ENCODE results near the gene TMEM156.

Gene TMEM156

GRCh38 chr4:38952017-38952416 lies 80.2 kb downstream of the TMEM156 start:
- no peak for TF ChIP-seq CTCF (conservative IDR thresholded peaks at IDR 0.05; ENCODE audit: low read length)
- no peak for DNase-seq (ENCODE audit: low read depth)
- no peak overlapping the region for H3K4me3 ChIP-seq (ENCODE audit: low read length)

- no peak for DNase-seq (ENCODE audit: low read depth)
- no peak for TF ChIP-seq CTCF (conservative IDR thresholded peaks at IDR 0.05; ENCODE audit: low read length)
These were observed 80.6 kb downstream of the TMEM156 start for GRCh38 chr4:38951598-38951997.

GRCh38 chr4:38950734-38951133 lies 81.5 kb downstream of the TMEM156 start:
- TF ChIP-seq CTCF (conservative IDR thresholded peaks at IDR 0.05; ENCODE audit: low read length): no peak
- H3K4me3 ChIP-seq (ENCODE audit: low read length): no peak overlapping the region
- DNase-seq (ENCODE audit: low read depth): no peak

More at GRCh38 chr4:38951598-38951997, 80.6 kb downstream of the TMEM156 start:
- H3K4me3 ChIP-seq (ENCODE audit: low read length): no peak overlapping the region

GRCh38 chr4:38950159-38950558 lies 82.0 kb downstream of the TMEM156 start:
- TF ChIP-seq CTCF (conservative IDR thresholded peaks at IDR 0.05; ENCODE audit: low read length): no peak
- DNase-seq (ENCODE audit: low read depth): no peak
- no peak overlapping the region for H3K4me3 ChIP-seq (ENCODE audit: low read length)

- no peak for TF ChIP-seq CTCF (conservative IDR thresholded peaks at IDR 0.05; ENCODE audit: low read length)
- no peak overlapping the region for H3K4me3 ChIP-seq (ENCODE audit: low read length)
- DNase-seq (ENCODE audit: low read depth): peak; percentile 42
These were observed 82.7 kb downstream of the TMEM156 start for GRCh38 chr4:38949411-38950051.

GRCh38 chr4:38948551-38948950 lies 83.7 kb downstream of the TMEM156 start:
- H3K4me3 ChIP-seq (ENCODE audit: low read length): no peak overlapping the region
- no peak for TF ChIP-seq CTCF (conservative IDR thresholded peaks at IDR 0.05; ENCODE audit: low read length)
- peak; percentile 96 for DNase-seq (ENCODE audit: low read depth)

GRCh38 chr4:38946919-38947318 lies 85.3 kb downstream of the TMEM156 start:
- H3K4me3 ChIP-seq (ENCODE audit: low read length): no peak overlapping the region
- DNase-seq (ENCODE audit: low read depth): no peak
- no peak for TF ChIP-seq CTCF (conservative IDR thresholded peaks at IDR 0.05; ENCODE audit: low read length)

Data from AG10803 (cell line).